ENCODE results near the gene RNASE9.

GRCh38 chr14:20539906-20540305 lies 20.9 kb downstream of the RNASE9 start:
- no peak for TF ChIP-seq CTCF (IDR thresholded peaks at IDR 0.05)
- no peak for TF ChIP-seq EZH2 (IDR thresholded peaks at IDR 0.05; ENCODE audit: borderline replicate concordance, insufficient read depth, low read depth, low read length, poor library complexity, severe bottlenecking)
